Body of pancreas (tissue), 4 donors: Measurements from ENCODE around the gene REELD1. TPM values are rescaled to one million over a fixed set of nuclear protein-coding genes. Genes with fewer than 3 reads are reported as not detected.

Experiments
- ATAC-seq: fragments of 150-250 bp; one replicate; pipeline ENCODE4 v1.9.1; 2016
- DNase-seq, 4 donors: peaks; one replicate each; pipeline ENCODE4 v3.0.0-alpha.2; 2019
- H3K27ac ChIP-seq, 4 donors: fragments of 200-600 bp; sonication (generic); 1 replicate in 3 of 4; 2 replicates in 1 of 4; pipeline versions ENCODE4 v1.5.1 to v1.6.1; 2016 to 2019; ENCODE audit warnings: mild to moderate bottlenecking in 1 of 4, mixed read lengths in 1 of 4, moderate library complexity in 1 of 4
- H3K27me3 ChIP-seq, 2 donors: fragments of 200-600 bp; sonication (generic); one replicate each; pipeline ENCODE4 v1.6.0; 2016; ENCODE audit warnings: mild to moderate bottlenecking in 1 of 2
- H3K36me3 ChIP-seq, 2 donors: fragments of 200-600 bp; sonication (generic); replicated peaks in 1 of 2; 2 replicates each; pipeline ENCODE4 v1.5.1; 2016; ENCODE audit warnings: low read depth in 2 of 2; ENCODE audit not compliant: insufficient read depth in 1 of 2
- H3K4me1 ChIP-seq: fragments of 200-600 bp; sonication (generic); one replicate; pipeline ENCODE4 v1.6.0; 2016
- H3K4me3 ChIP-seq, 2 donors: fragments of 200-600 bp; sonication (generic); 1 replicate in 1 of 2; 2 replicates in 1 of 2; pipeline ENCODE4 v1.5.1; 2016 to 2019
- H3K9me3 ChIP-seq, 3 donors: fragments of 200-600 bp; sonication (generic); 1 replicate in 2 of 3; 2 replicates in 1 of 3; pipeline ENCODE4 v1.5.1; 2016
- CTCF ChIP-seq, 7 experiments: fragments of 450-650 bp in 4 of 7; fragments of 200-600 bp in 3 of 7; sonication (generic) in 3 of 7; IDR thresholded peaks; one replicate each; pipeline ENCODE4 v1.5.1; 2016 to 2019; ENCODE audit warnings: antibody characterized with exemption in 7 of 7
- POLR2A ChIP-seq, 3 donors: fragments of 450-650 bp; IDR thresholded peaks; one replicate each; pipeline ENCODE4 v1.6.1; 2016; ENCODE audit warnings: antibody characterized with exemption in 3 of 3, mild to moderate bottlenecking in 2 of 3
- WGBS, 2 donors: methylation state at CpG; one replicate each; pipeline ENCODE4 v1.1.5; 2017; 5-methylcytosine and 5-hydroxymethylcytosine counted together
- intact Hi-C: fragments of 100-400 bp; cut with DNase I; formaldehyde crosslinking; loops from one replicate; pipeline ENCODE4 v1.15.1; 2023
- total RNA-seq, 2 donors: library from RNA; depleted of rRNA; stranded (reverse); fragments of >200 nt; gene quantifications; one replicate each; pipeline ENCODE4 v1.1.0, GENCODE V29; 2016

The REELD1 gene
- total RNA-seq, 2 donors from 2014 or later = 0.78 TPM; not detected in 1

DNA sequence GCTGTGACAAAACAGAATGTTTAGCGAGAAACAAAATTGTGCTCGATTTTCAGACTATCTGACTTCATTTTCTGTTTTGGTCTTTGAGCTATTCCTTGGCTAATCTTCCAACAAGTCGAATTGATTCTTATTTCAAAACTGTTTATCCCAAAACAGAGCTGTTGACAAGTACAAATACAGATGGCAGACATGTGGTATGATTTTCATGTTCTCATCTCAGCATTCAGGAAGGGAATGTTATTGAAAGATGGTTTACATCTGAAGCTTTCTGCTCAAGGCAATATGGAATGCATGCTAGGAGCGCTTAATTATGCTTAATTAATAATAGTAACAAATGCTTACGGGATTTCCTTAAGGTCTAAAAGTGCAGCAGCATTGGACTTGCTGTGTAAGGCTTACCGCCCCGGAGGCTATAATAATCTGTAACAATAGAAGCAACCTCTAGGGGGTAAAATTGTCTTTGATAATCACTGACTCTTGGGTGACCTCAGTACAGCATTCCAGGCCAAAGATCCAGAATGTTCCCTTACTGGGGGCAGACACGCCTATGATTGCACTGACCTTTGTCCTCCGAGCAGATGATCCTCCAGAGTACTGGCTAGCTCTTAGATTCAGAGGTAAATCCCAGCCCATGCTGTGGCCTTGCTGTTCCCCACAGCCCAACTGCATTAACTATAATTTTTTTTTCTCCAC, 22.4 kb upstream of the REELD1 start:
- Histone ChIP-seq H3K4me1 (peaks cover 5% of the 10 kb centered on the region), H3K36me3 (peaks cover 5 to 13% of the 10 kb centered on the region in 2 donors), H3K4me3 (no peak overlapping the region), H3K27ac (no peak overlapping the region), H3K9me3 (no peaks in the 10 kb centered on the region), H3K27me3 (no peaks in the 10 kb centered on the region)
- no peak for TF ChIP-seq CTCF (IDR thresholded peaks at IDR 0.05)
- TF ChIP-seq POLR2A (IDR thresholded peaks at IDR 0.05) = no peak
- intact Hi-C loops = no loop called here
- 71 to 85% methylated on average over 9 of the region's 9 CpGs for WGBS, 2 donors
- DNase-seq (peak in 1 of 4 donors; percentile 5), ATAC-seq (peak; percentile 47)

DNA sequence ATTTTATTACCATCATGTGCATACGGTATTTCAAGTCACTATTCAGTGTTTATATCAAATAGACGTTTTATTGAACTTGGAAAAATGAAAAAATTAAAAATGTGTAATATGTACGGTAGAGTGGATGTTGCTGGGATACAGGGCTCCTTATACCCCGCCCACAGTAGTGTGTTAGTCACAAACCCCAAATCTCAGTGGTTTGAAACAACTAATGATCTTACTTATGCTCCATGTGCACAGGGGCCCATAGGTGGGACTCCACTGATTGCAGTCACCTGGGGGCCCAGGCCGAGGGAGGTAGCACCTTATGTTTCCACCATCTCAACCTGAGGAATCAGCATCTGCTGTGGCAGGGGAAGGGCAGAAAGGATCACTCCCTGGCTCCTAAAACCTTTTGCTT, 20.7 kb upstream of the REELD1 start:
- 86% methylated on average over 5 of the region's 5 CpGs for WGBS, 2 donors
- peaks cover 0 to 4% of the 10 kb centered on the region in 2 donors for H3K36me3 ChIP-seq
- TF ChIP-seq POLR2A (IDR thresholded peaks at IDR 0.05) = no peak
- no peak for TF ChIP-seq CTCF (IDR thresholded peaks at IDR 0.05)
- H3K4me3 ChIP-seq = no peak overlapping the region
- no peak for DNase-seq
- H3K27me3 ChIP-seq = no peaks in the 10 kb centered on the region
- no peak overlapping the region for H3K27ac ChIP-seq
- ATAC-seq = no peak
- H3K9me3 ChIP-seq = no peaks in the 10 kb centered on the region
- intact Hi-C loops = no loop called here
- H3K4me1 ChIP-seq = peaks cover 5% of the 10 kb centered on the region

- DNase-seq = no peak
- ATAC-seq = no peak
- peaks cover 5% of the 10 kb centered on the region for H3K4me1 ChIP-seq
- H3K27ac ChIP-seq = no peak overlapping the region
- no peak overlapping the region for H3K4me3 ChIP-seq
- H3K9me3 ChIP-seq = no peaks in the 10 kb centered on the region
- H3K27me3 ChIP-seq = no peaks in the 10 kb centered on the region
- peaks cover 0 to 4% of the 10 kb centered on the region in 2 donors for H3K36me3 ChIP-seq
- TF ChIP-seq CTCF (IDR thresholded peaks at IDR 0.05) (no peak), POLR2A (IDR thresholded peaks at IDR 0.05) (no peak)
- intact Hi-C loops = no loop called here
Observed at GRCh38 chr4:146194212-146194611, 20.1 kb upstream of the REELD1 start.

DNA sequence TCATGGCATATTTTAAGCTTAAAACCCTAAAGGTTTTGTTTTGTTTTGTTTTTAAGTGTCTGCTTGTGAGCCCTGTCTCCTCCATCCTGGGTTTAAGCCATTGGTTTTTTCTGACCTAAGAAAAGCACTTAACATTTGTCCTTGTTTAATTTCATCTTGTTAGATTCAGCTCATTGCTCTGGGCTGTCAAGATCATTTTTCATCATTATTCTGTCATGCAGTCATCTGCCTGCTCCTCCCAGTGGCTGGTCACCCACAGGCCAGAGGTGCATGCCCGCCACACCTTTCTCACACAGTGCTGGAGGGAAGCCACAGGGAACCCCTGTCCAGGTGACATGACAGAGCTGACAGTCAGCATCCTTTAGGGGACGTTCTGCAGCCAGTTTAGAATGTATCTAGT, 11.7 kb upstream of the REELD1 start:
- no peak for DNase-seq
- Histone ChIP-seq H3K9me3 (no peaks in the 10 kb centered on the region), H3K4me1 (no peaks in the 10 kb centered on the region), H3K27me3 (no peaks in the 10 kb centered on the region), H3K4me3 (no peak overlapping the region), H3K36me3 (no peaks in the 10 kb centered on the region), H3K27ac (no peak overlapping the region)
- intact Hi-C loops = no loop called here
- TF ChIP-seq CTCF (IDR thresholded peaks at IDR 0.05) (no peak), POLR2A (IDR thresholded peaks at IDR 0.05) (no peak)
- 62 to 74% methylated on average over 2 of the region's 2 CpGs for WGBS, 2 donors
- no peak for ATAC-seq

GRCh38 chr4:146207410-146207809, 6.9 kb upstream of the REELD1 start:
- 66 to 71% methylated on average over 5 of the region's 5 CpGs for WGBS, 2 donors

More at GRCh38 chr4:146207410-146207809, 6.9 kb upstream of the REELD1 start:
- Histone ChIP-seq H3K27me3 (no peaks in the 10 kb centered on the region), H3K4me1 (no peaks in the 10 kb centered on the region), H3K4me3 (no peak overlapping the region), H3K27ac (no peak overlapping the region), H3K9me3 (no peaks in the 10 kb centered on the region), H3K36me3 (no peaks in the 10 kb centered on the region)
- TF ChIP-seq CTCF (IDR thresholded peaks at IDR 0.05) (no peak), POLR2A (IDR thresholded peaks at IDR 0.05) (no peak)
- ATAC-seq (no peak), DNase-seq (no peak)
- intact Hi-C loops = no loop called here
